Erythroblast (primary cell): ENCODE measurements around the gene CFTR.

Experiments used
- DNase-seq, 2 experiments: peaks; one replicate each; lab custom pipeline; 2025; lab: John Stamatoyannopoulos, UW
- GATA1 ChIP-seq: IDR thresholded peaks from 2 replicates; pipeline ENCODE4 v1.6.1; 2011; ENCODE audit warnings: low read depth, mild to moderate bottlenecking, control low read depth, low read length, moderate library complexity
- POLR2A ChIP-seq: IDR thresholded peaks from 2 replicates; pipeline ENCODE4 v1.6.1; 2011; ENCODE audit warnings: mild to moderate bottlenecking, low read length

CFTR gene

DNA sequence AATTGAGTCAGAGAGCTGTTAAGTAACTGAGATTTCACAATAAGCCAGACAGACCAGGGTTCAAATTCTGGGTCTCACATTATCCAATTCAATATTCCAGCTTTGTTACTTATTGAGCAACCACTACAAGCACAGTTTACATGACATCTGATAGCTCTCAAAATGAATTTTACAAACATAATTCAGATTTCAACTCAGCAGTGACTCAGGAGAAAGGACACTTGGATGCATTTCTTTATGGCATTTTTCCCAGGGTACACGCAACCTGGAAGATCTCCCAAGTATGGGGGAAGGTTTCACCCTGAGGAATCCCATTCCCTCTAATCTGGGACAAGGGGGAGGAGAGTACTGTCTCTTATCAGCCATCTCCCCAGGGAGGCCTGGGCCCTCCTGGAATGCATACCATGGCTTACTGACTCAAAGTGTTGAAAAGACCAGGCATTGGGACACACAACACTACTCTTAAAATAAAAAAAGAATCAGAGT is 102.4 kb downstream of the CFTR start:
- TF ChIP-seq POLR2A (no peak), GATA1 (no peak)
- no peak for DNase-seq

DNA sequence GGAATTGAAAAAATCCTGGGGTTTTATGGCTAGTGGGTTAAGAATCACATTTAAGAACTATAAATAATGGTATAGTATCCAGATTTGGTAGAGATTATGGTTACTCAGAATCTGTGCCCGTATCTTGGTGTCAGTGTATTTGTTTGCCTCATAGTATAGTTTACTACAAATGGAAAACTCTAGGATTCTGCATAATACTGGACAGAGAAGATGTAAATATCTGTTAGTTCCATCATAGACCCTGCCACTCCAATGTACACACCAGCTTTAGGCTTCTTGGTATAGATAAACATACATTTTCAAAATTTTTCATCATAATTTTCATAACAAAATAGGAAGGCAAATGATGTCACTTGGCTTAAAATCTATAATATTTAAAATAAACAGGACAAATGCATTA is 108.1 kb downstream of the CFTR start:
- DNase-seq = no peak
- no peak for TF ChIP-seq GATA1
- TF ChIP-seq POLR2A = no peak

DNA sequence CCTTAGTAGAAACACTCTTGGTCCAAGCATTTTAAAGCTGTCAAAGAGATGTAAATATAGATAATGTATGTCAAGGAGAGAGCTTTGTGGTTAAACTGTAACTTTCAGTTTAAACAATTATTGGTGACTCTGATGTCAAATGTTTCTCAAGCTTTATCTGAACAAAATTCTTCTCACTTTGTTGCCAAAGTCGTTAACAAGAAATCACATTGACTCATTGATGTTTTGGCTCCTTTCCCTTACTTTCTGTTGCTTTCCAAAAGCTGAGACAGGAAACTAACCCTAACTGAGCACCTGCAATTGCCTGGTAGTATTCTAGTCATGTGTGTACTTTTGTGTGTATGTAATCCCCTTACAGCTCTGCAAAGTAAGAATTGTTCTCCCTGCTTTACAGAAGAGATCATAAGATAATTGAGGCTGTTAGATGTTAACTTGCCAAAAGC is 108.5 kb downstream of the CFTR start:
- TF ChIP-seq GATA1 (no peak), POLR2A (no peak)
- no peak for DNase-seq

DNA sequence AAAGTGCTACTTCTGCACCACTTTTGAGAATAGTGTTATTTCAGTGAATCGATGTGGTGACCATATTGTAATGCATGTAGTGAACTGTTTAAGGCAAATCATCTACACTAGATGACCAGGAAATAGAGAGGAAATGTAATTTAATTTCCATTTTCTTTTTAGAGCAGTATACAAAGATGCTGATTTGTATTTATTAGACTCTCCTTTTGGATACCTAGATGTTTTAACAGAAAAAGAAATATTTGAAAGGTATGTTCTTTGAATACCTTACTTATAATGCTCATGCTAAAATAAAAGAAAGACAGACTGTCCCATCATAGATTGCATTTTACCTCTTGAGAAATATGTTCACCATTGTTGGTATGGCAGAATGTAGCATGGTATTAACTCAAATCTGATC is 110.4 kb downstream of the CFTR start:
- TF ChIP-seq GATA1 = no peak
- no peak for TF ChIP-seq POLR2A
- DNase-seq = no peak

DNA sequence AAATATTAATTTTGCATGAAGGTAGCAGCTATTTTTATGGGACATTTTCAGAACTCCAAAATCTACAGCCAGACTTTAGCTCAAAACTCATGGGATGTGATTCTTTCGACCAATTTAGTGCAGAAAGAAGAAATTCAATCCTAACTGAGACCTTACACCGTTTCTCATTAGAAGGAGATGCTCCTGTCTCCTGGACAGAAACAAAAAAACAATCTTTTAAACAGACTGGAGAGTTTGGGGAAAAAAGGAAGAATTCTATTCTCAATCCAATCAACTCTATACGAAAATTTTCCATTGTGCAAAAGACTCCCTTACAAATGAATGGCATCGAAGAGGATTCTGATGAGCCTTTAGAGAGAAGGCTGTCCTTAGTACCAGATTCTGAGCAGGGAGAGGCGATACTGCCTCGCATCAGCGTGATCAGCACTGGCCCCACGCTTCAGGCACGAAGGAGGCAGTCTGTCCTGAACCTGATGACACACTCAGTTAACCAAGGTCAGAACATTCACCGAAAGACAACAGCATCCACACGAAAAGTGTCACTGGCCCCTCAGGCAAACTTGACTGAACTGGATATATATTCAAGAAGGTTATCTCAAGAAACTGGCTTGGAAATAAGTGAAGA is 112.3 kb downstream of the CFTR start:
- TF ChIP-seq GATA1 (no peak), POLR2A (no peak)
- DNase-seq = no peak

DNA sequence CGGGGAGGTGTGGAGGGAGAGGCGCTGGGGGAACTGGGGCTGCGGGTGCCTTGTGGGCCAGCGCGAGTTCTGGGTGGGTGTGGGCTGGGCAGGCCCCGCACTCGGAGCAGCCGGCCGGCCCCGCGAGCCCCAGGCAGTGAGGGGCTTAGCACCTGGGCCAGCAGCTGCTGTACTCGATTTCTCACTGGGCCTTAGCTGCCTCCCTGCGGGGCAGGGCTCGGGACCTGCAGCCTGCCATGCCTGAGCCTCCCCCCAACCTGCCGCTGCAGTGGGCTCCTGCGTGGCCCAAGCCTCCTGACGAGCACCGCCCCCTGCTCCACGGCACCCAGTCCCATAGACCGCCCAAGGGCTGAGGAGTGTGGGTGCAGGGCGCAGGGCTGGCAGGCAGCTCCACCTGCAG is 116.3 kb downstream of the CFTR start:
- no peak for DNase-seq
- no peak for TF ChIP-seq GATA1
- TF ChIP-seq POLR2A = no peak

DNA sequence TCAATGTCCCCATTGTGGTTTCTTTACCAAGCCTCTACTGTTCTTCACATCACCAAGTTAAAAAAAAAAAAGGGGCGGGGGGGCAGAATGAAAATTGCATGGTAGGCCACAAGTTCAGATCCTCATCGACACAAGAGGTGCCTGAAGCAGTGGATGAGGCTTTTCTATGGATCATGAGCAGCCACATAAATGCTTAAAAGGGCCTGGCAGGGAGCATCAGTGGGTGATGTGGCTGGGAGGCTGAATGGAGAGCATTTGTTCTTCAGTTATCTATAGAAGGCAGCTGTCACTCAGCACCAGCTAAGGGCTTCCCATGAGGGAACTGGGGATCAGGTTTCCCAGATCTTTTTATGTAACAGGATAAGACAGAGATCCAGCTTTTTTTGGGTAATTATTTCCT is 117.9 kb downstream of the CFTR start:
- TF ChIP-seq GATA1 (no peak), POLR2A (no peak)
- DNase-seq = no peak

DNA sequence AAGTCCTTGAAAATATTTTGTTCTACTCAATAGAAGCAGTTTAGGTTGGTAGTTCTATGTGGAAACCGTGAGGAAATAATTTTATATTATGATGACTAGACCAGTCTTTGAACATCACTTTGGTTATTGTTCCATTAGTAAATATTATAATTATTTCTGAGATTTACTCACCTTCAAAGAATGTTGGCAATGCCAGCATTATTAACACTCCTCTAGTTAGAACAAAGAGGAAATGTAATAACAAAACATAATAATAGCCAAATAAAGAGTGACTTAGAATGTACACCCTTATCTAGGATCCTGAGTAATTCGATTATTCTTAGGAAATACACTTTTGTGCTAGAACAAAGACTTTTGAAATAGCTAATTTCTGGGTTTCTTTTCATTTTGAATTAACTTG is 121.1 kb downstream of the CFTR start:
- no peak for DNase-seq
- TF ChIP-seq GATA1 (no peak), POLR2A (no peak)

DNA sequence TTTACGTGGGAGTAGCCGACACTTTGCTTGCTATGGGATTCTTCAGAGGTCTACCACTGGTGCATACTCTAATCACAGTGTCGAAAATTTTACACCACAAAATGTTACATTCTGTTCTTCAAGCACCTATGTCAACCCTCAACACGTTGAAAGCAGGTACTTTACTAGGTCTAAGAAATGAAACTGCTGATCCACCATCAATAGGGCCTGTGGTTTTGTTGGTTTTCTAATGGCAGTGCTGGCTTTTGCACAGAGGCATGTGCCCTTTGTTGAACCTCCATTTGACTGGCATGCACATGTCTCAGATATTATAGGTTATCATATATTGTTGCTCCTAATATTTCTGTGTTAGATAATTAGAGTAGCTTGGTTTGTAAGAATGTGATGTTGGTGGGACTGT is 123.8 kb downstream of the CFTR start:
- no peak for TF ChIP-seq GATA1
- no peak for TF ChIP-seq POLR2A
- DNase-seq = no peak

DNA sequence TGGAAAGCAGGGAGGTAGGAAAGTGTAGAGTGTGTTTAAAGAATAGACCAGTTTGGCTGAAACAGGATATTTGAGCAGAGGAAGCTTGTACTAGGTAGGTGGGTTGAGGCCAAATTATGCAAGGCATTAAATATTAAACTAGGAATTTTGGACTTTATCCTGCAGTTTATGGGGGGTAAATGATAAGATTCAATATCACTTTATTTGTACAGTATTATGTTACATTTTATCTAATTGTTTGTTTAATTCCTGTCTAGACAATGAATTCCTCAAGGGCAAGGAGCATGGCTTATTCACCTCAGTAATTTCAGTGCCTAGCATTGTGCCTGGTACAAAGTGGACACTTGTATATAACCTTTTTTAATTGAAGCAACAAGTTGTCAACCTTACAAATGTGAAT is 125.9 kb downstream of the CFTR start:
- TF ChIP-seq POLR2A (no peak), GATA1 (no peak)
- DNase-seq = no peak

DNA sequence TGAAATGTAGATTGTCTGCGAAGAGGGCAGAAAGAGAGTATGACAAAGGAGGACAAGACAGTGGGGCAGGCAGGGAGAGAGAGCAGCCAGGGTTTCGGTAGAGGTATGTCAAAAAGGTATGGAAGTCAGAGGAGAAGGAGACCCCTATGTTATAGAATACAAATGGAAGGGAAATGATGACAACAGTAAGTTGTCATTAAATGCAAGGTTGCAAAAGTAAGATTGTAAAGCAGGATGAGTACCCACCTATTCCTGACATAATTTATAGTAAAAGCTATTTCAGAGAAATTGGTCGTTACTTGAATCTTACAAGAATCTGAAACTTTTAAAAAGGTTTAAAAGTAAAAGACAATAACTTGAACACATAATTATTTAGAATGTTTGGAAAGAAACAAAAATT is 126.3 kb downstream of the CFTR start:
- DNase-seq = no peak
- TF ChIP-seq POLR2A = no peak
- TF ChIP-seq GATA1 = no peak

DNA sequence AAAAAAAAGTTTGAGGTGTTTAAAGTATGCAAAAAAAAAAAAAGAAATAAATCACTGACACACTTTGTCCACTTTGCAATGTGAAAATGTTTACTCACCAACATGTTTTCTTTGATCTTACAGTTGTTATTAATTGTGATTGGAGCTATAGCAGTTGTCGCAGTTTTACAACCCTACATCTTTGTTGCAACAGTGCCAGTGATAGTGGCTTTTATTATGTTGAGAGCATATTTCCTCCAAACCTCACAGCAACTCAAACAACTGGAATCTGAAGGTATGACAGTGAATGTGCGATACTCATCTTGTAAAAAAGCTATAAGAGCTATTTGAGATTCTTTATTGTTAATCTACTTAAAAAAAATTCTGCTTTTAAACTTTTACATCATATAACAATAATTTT is 130.6 kb downstream of the CFTR start:
- TF ChIP-seq POLR2A = no peak
- TF ChIP-seq GATA1 = no peak

DNA sequence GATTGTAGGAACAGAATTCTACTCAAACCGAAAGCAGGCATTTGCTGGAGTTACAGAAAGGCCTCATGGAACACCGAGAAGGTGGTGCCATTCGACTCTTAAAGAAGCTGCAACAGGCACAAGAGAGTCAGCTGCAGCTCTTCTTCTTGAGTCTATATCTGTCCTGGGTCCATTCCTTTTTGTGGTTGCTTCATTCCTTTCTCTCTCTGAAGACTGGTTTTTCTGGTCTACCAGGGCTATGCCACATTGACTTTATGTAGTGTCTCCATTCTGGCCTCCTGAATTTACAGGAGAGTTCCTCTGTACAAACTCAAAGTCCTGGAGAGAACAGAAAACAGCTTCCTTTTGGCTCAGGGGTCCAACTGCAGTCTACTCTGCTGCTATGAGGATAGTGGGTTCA is 132.8 kb downstream of the CFTR start:
- TF ChIP-seq POLR2A (no peak), GATA1 (no peak)
- DNase-seq = no peak

More for the DNA sequence above, 130.6 kb downstream of the CFTR start:
- no peak for DNase-seq

DNA sequence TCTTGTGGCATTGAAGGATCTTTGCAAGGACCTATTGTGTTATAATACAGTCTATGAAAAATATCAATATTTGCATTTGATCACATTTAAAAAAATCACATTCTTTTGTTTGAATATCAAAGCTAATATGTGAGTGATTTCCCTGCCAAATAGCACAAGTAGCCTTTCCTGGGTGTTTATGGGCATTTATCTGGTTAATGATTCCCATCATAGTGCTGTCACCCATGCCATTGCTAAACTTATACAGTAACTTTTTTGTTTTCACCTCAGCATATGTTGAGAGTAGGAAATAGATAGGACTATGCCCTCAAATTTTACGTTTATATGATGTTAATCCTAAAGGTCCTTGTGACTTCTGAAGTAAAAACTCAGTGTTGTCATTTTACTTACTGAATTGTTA is 136.9 kb downstream of the CFTR start:
- DNase-seq = no peak
- TF ChIP-seq POLR2A = no peak
- TF ChIP-seq GATA1 = no peak

DNA sequence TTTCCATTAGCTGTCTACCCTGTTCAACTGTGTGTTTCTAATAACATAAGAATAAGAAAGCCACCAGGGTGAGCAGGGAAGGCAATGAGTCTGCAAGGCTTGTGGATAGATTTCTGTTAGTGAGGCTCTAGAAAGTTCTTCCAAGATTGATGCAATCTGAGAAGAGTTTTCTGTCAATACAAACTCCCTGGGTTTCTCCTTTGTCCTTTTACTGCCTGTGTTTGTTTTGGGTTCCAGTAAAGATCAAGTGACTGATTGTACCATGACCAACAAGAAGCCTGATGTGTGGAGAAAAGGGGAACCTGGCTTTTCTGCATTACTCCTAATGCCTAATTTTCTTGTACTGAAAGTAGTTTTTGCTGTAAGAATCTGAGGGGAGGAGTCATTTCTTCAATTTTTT is 139.9 kb downstream of the CFTR start:
- no peak for DNase-seq
- TF ChIP-seq GATA1 = no peak
- TF ChIP-seq POLR2A = no peak

DNA sequence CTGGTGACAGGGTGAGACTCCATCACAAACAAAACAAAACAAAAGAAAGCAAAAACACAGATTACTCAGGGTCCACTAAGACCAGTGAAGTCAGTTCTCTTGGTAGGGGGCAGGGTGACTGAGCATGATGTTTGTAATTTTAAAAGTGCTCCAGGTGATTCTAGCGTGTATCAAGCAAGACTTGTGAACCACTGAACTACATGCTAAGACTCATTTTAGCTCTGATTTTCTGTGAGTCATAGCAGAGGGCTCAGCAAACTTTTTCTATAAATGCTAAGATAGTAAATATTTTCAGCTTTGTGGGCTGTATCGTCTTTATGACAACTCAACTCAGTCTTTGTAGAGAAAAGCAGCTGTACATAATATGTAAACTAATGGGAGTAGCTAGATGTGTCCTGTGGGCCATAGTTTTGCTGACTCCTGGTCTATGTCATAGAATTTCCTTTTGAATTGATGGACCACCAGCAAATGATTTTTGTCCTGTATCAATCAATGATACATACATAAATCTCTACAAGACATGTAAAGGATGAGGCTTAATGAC is 141.3 kb downstream of the CFTR start:
- TF ChIP-seq GATA1 (no peak), POLR2A (no peak)
- DNase-seq = no peak

DNA sequence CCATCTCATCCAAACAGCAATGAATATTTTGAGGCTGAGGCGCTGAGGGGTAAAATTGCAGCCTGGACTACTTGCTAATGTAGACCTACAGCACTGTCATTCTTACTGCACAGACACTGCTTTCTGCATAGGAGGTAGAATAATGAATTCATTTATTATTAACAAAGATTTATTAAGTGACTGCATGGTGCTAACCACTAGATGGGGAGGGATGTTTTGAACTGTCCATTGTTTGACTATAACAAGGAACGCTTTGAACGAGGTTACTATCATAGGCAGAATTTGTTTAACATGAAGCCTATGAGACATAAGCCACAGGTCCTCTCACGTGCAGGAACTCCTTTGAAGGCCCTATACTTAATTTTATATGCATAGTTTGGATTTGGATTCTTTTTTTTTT is 143.8 kb downstream of the CFTR start:
- no peak for DNase-seq
- TF ChIP-seq POLR2A = no peak
- TF ChIP-seq GATA1 = no peak
